ENCODE results near the gene CELF3.
"Not testable (repeated sequence)": the region's sequence is repeated elsewhere in the genome, so short reads cannot be mapped to it uniquely, and the experiment has no call there.

Gene CELF3

DNA sequence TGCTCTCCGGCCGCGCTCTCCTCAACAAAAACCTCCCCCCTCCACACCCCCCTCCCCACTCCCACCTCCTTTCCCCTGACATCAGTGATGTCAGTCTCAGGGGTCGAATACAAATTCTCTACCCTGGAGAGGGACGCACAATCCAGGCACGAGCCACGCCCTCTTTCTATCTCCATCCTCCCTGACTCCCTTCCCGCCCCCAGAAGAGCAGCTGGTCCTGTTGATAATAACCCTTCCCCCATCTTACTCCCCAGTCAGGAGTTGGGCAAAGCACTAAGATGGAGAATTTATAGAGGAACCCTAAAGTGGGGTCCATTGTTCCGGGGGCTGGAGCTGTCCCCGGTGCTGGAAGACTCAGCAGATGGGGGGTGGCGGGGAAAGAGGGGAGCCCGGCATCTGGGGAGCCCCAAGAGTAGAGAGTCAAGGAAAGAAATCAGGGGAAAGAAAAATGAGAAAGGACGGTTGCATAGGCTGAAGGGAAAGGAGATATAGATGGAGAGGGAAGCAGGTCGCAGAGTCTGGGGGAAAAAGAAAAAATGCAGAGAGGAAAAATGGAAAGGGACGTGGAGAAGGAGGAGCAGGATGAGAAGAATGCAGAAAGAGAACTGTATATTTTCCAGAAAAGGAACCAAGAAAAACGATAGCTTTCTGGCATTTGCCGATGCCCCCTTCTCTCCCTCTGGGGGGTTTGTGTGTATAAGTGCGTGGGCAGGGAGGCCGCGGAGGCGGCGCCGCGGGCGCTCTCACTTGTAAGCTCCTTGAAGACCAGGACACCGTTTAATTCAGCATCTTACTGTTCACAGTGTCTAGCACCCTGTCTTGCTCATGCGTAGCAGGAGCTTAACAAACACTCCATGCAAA is at the start of gene CELF3:
CELF3 (minus strand) TSS at position 33 of the 861 bp plus-strand sequence. CDS start 783 bp downstream, outside the sequence.
- no peak for DNase-seq
- in situ Hi-C loops (cut with MboI; ENCODE audit: low pct_unique_long_range_greater_than_20kb, low sequenced_read_pairs) = no loop called here

DNA sequence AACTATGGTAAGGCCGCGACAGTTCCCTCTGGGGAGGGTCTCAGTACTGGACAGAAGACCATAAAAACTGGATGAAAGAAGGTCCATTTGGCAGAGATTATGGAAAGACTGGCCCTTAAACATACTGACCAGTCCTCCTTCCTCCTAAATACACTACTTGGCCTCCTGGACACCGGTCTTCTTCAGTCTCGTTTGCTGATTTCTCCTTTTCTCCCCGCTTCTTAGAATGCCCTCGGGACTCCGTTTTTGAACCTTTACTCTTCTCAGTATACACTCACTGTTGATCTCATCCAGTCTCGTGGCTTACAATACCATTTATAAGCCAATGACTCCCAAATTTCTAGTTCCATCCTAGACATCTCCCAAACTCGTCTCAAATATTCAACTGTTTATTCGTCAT is 47.4 kb upstream of the CELF3 start:
- no peak for DNase-seq
- in situ Hi-C loops (cut with MboI; ENCODE audit: low pct_unique_long_range_greater_than_20kb, low sequenced_read_pairs) = no loop called here

- peak; percentile 84 for DNase-seq
- in situ Hi-C loops (cut with MboI; ENCODE audit: low pct_unique_long_range_greater_than_20kb, low sequenced_read_pairs) = no loop called here
Observed at GRCh38 chr1:151762941-151763921, 46.6 kb upstream of the CELF3 start, which contains the start of gene MRPL9. Gene MRPL9 (minus strand): TSS chr1:151763496. CDS start chr1:151763479, 17 bp downstream.

DNA sequence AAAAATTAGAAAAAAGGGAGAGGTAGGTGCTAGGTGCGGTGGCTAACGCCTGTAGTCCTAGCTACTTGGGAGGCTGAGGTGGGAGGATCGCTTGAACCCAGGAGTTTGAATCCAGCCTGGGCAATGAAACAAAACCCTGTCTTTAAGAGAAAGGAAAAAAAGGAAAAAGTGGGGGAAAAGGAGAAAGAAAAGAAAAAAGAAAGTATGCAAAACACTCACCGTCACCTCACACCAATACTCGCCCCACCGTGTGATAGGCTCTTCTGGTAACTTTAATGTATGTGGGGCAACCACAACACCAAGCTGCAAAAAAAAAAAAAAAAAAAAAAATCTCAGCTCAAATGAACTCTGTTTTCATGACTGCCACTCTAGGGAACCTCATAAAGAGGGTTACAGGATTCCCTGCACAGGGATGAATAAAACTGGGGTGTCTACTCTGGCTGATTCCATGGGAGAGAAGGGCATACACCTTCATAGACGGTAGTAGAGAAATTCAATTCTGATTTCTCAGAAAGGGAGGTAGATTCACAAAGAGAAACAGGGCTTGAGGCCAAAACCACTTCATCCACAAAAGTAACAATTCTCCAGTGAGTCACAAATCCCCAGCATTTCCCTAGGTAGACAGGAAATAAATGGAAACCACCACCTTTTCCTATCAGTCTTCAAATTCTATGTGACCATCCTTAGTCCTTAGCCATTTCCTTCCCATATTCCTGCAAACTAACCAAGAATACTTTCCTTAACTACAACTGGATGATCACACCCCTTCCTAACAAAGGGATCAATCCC is 44.2 kb upstream of the CELF3 start:
- in situ Hi-C loops (cut with MboI; ENCODE audit: low pct_unique_long_range_greater_than_20kb, low sequenced_read_pairs) = no loop called here
- no peak for DNase-seq

- no peak for DNase-seq
Observed at GRCh38 chr1:151759241-151759640, 42.6 kb upstream of the CELF3 start.

GRCh38 chr1:151756291-151756690 is 39.7 kb upstream of the CELF3 start:
- DNase-seq = no peak
- in situ Hi-C loops (cut with MboI; ENCODE audit: low pct_unique_long_range_greater_than_20kb, low sequenced_read_pairs) = no loop called here

More at GRCh38 chr1:151759241-151759640, 42.6 kb upstream of the CELF3 start:
- in situ Hi-C loops (cut with MboI; ENCODE audit: low pct_unique_long_range_greater_than_20kb, low sequenced_read_pairs) = no loop called here

DNA sequence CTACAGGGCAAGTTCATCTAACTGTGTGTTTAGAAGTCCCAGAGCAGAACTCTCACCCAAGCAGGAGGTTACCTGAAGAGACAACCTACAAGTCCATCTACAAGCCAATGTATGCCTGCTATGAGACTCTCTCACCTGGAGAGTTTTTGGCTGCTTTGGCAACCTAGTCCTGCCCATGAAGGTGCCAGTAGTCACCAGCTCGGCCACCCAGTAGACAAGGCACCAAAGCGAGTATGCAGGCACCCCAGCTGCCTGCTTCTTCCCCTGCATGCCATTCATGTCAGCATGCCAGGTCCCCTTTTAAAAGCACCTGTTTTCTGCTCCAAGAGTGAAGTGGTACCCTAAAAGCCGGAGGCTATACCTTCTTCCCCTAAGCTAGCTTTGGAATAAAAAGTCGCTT is 24.9 kb upstream of the CELF3 start:
- in situ Hi-C loops (cut with MboI; ENCODE audit: low pct_unique_long_range_greater_than_20kb, low sequenced_read_pairs) = no loop called here
- DNase-seq = no peak

- in situ Hi-C loops (cut with MboI; ENCODE audit: low pct_unique_long_range_greater_than_20kb, low sequenced_read_pairs) = no loop called here
- DNase-seq = peak; percentile 59
Observed at GRCh38 chr1:151739590-151740355, 23.2 kb upstream of the CELF3 start.

- in situ Hi-C loops (cut with MboI; ENCODE audit: low pct_unique_long_range_greater_than_20kb, low sequenced_read_pairs) = no loop called here
- no peak for DNase-seq
Observed at GRCh38 chr1:151737479-151737878, 20.9 kb upstream of the CELF3 start.

DNA sequence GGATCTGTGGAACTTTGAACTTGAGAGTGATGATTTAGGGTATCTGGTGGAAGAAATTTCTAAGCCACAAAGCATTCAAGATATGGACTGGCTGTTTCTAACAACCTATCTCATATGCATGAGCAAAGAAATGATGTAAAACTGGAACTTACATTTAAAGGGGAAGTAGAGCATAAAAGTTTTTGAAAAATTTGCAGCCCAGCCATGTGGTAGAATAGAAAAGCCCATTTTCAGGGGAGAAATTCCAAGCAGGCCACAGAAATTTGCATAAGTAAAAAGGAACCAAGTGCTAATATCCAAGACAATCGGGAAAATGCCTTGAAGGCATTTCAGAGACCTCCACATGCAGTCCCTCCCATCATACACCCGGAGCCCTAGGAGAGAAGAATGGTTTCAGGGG is 20.4 kb upstream of the CELF3 start:
- in situ Hi-C loops (cut with MboI; ENCODE audit: low pct_unique_long_range_greater_than_20kb, low sequenced_read_pairs) = no loop called here
- DNase-seq = no peak

GRCh38 chr1:151733995-151734394 is 17.4 kb upstream of the CELF3 start:
- DNase-seq; in situ Hi-C loops (cut with MboI; ENCODE audit: low pct_unique_long_range_greater_than_20kb, low sequenced_read_pairs): not testable (repeated sequence)

DNA sequence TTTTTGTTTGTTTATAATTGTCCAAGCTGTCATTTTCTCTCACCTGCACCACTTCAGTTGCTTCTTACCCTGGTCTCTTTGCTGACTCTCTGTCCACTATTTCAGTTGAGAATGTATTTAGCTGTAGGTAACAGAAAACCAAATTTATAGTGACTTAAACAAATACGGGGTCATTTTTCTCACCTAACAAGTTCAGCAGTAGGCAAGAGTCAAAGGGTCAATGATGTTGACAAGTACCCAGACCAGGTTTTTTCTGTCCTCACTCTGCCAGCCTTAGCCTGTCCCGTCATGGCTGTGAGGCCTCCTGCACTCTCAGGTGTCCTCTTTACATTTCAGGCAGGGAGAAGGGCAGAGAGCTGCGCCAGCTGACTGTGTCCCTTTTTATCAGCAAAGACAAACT is 16.5 kb upstream of the CELF3 start:
- in situ Hi-C loops (cut with MboI; ENCODE audit: low pct_unique_long_range_greater_than_20kb, low sequenced_read_pairs) = no loop called here
- DNase-seq = no peak

DNA sequence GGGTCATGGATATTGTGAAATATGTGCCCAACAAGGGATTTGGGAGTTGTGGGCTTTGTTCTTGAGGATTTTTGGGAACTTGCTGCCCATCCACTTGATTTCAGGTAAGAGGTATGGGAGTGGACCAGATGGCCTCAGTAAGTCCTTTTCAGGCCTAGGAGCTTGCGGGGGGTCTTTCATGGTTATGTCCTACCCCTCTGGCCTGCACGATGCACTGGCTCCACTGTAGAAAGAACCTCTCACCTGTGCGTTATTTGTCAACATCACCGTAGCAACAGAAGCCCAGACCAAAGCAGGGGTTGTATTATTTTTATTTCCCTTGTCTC is 13.3 kb upstream of the CELF3 start:
- no peak for DNase-seq
- in situ Hi-C loops (cut with MboI; ENCODE audit: low pct_unique_long_range_greater_than_20kb, low sequenced_read_pairs) = no loop called here

- no peak for DNase-seq
- in situ Hi-C loops (cut with MboI; ENCODE audit: low pct_unique_long_range_greater_than_20kb, low sequenced_read_pairs) = no loop called here
Observed at GRCh38 chr1:151729157-151729965, 12.8 kb upstream of the CELF3 start.

- no peak for DNase-seq
- in situ Hi-C loops (cut with MboI; ENCODE audit: low pct_unique_long_range_greater_than_20kb, low sequenced_read_pairs) = no loop called here
Observed at GRCh38 chr1:151728151-151729054, 11.8 kb upstream of the CELF3 start.

- DNase-seq = no peak
- in situ Hi-C loops (cut with MboI; ENCODE audit: low pct_unique_long_range_greater_than_20kb, low sequenced_read_pairs) = no loop called here
Observed at GRCh38 chr1:151723726-151724370, 7.2 kb upstream of the CELF3 start.
